Muscle of arm (tissue), 12 donors: ENCODE measurements around the gene PIN1. TPM values are rescaled to one million over a fixed set of nuclear protein-coding genes. Genes with fewer than 3 reads are reported as not detected.

Experiments used
- DNase-seq: peaks from one replicate; pipeline ENCODE4 v3.0.0-alpha.2; 2013
- polyA plus RNA-seq, 12 donors: library from polyadenylated mRNA; unstranded; fragments of 120-200 nt; gene quantifications; one replicate each; pipeline ENCODE4 v1.2.1, GENCODE V29; 2013; ENCODE audit not compliant: insufficient read length in 12 of 12

PIN1 gene
- polyA plus RNA-seq, 12 donors: 42.3 to 90.2 (median 54.6) TPM; not detected in 1

DNA sequence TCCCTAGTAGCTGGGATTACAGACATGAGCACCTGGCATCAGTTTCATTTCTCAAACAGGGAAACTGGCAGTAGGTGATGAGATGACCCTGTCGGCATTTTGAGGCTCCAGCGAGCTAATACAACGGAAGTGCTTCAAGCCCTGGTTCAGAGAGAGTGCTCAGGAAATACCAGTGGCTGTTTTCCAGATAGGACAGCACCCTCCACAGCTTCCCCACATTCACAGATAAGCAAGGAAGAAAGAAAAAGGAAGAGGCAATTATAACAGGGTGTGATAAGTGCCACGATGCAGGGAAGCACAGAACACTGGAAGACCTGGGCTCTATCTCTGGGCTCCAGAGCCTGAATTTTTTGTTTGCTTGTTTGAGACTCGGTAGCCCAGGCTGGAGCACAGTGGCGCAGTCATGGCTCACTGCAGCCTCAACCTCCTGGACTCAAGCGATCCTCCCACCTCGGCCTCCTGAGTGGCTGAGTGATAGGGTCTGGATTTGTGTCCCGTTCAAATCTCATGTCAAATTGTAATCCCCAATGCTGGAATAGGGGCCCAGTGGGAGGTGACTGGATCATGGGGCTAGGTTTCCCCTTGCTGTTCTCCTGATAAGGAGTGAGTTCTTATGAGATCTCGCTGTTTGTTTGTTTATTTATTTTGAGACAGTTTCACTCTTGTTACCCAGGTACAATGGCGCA is 43.5 kb downstream of the PIN1 start:
- DNase-seq: no peak

DNA sequence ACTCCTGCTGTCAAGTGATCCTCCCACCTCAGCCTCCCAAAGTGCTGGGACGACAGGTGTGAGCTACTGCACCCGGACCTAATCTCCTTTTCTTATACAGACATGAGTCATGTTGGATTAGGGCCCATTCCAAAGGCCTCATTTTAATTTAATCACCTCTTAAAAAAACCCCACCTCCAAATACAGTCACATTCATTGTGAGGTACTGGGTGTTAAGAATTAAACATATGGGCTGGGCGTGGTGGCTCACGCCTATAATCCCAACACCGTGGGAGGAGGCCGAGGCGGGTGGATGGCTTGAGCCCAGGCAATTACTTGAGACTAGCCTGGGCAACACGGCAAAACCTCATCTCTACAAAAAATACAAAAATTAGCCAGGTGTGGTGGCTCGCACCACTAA is 46.6 kb downstream of the PIN1 start:
- no peak for DNase-seq

DNA sequence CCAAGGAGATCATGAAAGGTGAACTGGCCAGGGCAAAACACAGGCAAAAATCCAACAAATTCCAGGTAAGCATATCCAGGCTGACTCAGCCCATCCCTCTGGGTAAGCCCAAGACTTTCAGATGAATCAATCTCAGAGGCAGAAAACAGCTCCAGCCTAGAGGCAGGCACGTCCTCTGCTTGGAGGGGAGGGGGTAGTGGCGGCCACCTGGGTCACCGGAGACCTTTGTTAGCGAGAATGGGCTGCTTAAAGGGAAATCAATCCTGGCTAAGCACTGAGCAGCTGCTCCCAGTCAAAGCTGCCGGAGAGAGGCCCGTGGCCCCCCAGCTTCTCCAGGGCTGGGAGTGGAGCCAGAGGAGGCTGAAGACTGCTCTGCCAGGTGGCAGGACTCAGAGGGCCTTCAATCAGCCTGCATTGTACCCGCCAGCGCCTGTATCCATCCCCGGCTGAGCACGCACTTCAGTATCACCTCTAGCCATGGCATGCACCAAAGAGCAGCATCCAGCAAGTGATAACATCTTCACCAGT is 48.2 kb downstream of the PIN1 start:
- peak; percentile 47 for DNase-seq

DNA sequence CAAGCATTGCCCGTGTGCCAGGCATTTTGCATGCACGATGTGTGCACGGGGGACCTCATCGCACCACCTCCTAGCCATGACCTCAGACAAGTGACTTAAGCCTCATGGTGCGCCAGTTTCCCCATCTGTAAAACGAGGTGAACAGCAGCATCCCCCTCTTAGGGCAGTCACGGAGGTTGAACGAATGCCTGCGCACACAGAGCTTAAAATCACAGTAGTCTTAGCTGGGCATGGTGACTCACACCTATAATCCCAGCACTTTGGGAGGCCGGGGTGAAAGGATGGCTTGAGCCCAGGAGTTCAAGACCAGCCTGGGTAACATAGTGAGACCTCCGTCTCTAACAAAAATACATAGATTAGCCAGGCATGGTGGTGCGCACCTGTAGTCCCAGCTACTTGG is 48.6 kb downstream of the PIN1 start:
- no peak for DNase-seq

DNA sequence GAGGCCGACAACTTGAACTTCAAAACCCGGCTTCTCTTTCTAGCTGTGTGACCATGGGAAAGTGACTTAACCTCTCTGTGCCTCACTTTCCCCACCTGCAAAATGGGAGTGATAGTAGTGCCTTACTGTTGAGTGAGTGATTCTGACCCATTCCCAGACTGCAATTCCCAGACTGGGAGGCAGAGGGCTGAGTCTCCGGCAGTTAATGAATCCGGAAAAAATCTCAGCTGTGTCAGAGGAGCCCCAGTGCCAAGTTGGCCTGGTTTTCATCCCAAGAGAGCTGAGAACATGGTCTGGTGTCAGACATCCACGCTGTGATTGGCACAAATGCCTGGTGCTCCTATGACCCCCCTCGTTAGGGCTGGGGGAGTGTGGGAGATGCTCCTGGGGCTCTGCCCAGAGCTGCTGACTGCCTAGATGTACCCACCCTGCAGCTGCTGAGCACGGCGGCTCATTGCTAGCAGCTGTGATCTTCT is 50.0 kb downstream of the PIN1 start:
- peak; percentile 88 for DNase-seq

DNA sequence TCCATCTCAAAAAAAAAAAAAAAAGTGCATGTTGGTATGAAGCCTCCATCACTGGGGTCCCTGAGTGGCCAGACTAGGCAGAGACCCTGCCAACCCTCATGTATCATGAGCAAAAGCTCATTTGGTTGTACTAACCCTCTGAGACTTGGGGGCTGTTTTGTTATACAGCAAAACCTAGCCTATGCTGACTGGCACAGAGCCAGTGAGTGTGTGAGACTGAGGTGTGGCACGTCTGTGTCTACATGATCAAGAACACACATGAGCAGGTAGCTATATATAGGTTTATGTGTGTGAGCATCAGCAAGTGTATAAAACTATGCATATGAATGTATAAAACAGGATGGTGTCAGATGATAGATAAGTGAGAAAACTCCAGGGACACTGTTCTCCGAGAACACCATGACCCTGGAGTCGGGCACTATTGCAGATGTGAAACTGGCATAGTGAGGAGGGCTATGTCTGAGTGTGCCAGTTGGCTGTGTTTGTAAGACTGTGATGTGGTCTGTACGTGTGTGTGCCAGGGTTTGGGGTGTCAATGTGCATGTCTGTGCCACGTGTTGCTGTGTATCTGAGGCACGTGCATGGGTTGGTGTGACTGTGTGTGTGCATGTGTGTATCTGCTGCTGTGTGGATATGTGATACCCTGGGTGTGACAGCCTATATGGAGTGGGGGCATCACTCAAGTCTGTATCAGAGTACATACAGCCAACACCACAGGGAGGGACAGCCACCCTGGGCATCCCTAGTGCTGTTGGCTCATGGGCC is 56.7 kb downstream of the PIN1 start:
- DNase-seq: no peak

Other genes with a start within 250 kb of the PIN1 start
- 10 to 100 TPM in 11 of 12 donors, not detected in 1; 31.2 to 50.7 (median 40.4) TPM for gene ZNF561, start 214.1 kb upstream of the PIN1 start, polyA plus RNA-seq
- gene ZNF562, start 160.2 kb upstream of the PIN1 start, polyA plus RNA-seq: 10 to 100 TPM; 15.0 to 33.1 (median 20.8) TPM
- gene ZNF846, start 66.6 kb upstream of the PIN1 start, polyA plus RNA-seq: 10 to 100 TPM in 6 of 12 donors, 1 to 10 TPM in 5, not detected in 1; 6.8 to 20.3 (median 10.9) TPM
- gene FBXL12, start 16.2 kb upstream of the PIN1 start, polyA plus RNA-seq: 10 to 100 TPM in 11 of 12 donors, not detected in 1; 20.8 to 32.6 (median 26.4) TPM
- 100 to 1,000 TPM in 11 of 12 donors, not detected in 1; 111 to 252 (median 182) TPM for gene UBL5, start 7.4 kb upstream of the PIN1 start, polyA plus RNA-seq
- 10 to 100 TPM in 11 of 12 donors, not detected in 1; 14.3 to 59.1 (median 27.0) TPM for gene OLFM2, start 101.2 kb downstream of the PIN1 start, polyA plus RNA-seq
- 10 to 100 TPM in 11 of 12 donors, not detected in 1; 47.3 to 81.6 (median 70.5) TPM for gene COL5A3, start 175.2 kb downstream of the PIN1 start, polyA plus RNA-seq
- gene RDH8, start 178.2 kb downstream of the PIN1 start, polyA plus RNA-seq: under 1 TPM in 1 of 12 donors, not detected in 11; 0.21 TPM